ENCODE measurements around the gene VWF.

DNA sequence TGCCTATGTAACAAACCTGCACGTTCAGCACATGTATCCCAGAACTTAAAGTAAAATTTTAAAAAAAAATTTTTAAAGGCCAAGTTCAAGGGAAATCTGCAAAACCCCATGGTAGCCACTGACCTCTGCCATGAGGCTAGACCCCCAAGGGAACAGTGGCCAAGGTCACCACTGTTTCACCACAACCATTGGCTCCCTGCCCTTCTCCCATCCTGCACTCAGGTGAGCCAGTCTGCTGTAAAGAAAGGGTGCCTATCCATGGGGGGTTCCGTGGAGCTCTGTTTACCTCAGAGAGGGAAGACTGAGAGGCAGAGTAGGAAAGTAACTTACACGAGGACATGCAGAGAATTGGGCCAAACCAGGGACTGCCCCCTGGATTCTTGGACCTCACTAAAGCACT is 38.6 kb downstream of the VWF start:
- TF ChIP-seq, protein P1, sequence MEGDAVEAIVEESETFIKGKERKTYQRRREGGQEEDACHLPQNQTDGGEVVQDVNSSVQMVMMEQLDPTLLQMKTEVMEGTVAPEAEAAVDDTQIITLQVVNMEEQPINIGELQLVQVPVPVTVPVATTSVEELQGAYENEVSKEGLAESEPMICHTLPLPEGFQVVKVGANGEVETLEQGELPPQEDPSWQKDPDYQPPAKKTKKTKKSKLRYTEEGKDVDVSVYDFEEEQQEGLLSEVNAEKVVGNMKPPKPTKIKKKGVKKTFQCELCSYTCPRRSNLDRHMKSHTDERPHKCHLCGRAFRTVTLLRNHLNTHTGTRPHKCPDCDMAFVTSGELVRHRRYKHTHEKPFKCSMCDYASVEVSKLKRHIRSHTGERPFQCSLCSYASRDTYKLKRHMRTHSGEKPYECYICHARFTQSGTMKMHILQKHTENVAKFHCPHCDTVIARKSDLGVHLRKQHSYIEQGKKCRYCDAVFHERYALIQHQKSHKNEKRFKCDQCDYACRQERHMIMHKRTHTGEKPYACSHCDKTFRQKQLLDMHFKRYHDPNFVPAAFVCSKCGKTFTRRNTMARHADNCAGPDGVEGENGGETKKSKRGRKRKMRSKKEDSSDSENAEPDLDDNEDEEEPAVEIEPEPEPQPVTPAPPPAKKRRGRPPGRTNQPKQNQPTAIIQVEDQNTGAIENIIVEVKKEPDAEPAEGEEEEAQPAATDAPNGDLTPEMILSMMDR (optimal IDR thresholded peaks at IDR 0.05 in 1 of 3, IDR thresholded peaks at IDR 0.05 in 1 of 3, conservative IDR thresholded peaks at IDR 0.05 in 1 of 3; ENCODE audit: extremely low read depth in 1 of 3, insufficient read depth in 2 of 3, low read length in 3 of 3), result no peak
- no peak for TF ChIP-seq EZH2 (IDR thresholded peaks at IDR 0.05; ENCODE audit: low read length)
